ENCODE measurements around the gene STK16. TPM values are rescaled to one million over a fixed set of nuclear protein-coding genes. Genes with fewer than 3 reads are reported as not detected.

The STK16 gene
- total and polyA plus RNA-seq, 2 experiments from 2014 or later, result 7.7 to 35.6 TPM

DNA sequence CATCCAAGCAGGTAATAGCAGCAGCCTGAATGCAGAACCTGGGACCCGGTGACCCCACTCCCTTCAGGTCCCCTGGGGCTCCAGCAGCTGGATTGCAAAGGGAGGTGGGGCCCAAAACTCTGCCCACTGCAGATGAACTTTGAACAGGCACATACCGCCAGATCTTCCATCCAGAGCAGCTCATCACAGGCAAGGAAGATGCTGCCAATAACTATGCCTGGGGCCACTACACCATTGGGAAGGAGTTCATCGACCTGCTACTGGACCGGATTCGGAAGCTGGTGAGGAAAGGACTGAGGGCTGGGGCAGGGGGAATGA is 24.7 kb downstream of the STK16 start:
- Histone ChIP-seq H2AFZ (no peak overlapping the region), H3K4me3 (no peak overlapping the region), H3K4me2 (no peak overlapping the region), H3K27ac (no peak overlapping the region), H3K9me2 (replicated peaks; ENCODE audit: insufficient read depth) (no peaks in the 10 kb centered on the region), H3K4me1 (ENCODE audit: insufficient read depth) (no peaks in the 10 kb centered on the region), H3K36me3 (replicated peaks; ENCODE audit: insufficient read depth, low read depth) (no peaks in the 10 kb centered on the region), H3K9me3 (ENCODE audit: low read depth) (no peaks in the 10 kb centered on the region), H3K27me3 (no peaks in the 10 kb centered on the region), H4K20me1 (ENCODE audit: insufficient read depth, poor library complexity, severe bottlenecking) (no peaks in the 10 kb centered on the region), H3K79me2 (no peaks in the 10 kb centered on the region)
- 85% methylated on average over 5 of the region's 5 CpGs for WGBS (ENCODE audit: low lambda C conversion rate, missing lambda C conversion rate)
- TF ChIP-seq EZH2phosphoT487 (IDR thresholded peaks at IDR 0.05; ENCODE audit: low read depth, severe bottlenecking, unreplicated experiment) (no peak), EZH2 (IDR thresholded peaks at IDR 0.05; ENCODE audit: borderline replicate concordance) (no peak)
- TF ChIP-seq, protein P1, sequence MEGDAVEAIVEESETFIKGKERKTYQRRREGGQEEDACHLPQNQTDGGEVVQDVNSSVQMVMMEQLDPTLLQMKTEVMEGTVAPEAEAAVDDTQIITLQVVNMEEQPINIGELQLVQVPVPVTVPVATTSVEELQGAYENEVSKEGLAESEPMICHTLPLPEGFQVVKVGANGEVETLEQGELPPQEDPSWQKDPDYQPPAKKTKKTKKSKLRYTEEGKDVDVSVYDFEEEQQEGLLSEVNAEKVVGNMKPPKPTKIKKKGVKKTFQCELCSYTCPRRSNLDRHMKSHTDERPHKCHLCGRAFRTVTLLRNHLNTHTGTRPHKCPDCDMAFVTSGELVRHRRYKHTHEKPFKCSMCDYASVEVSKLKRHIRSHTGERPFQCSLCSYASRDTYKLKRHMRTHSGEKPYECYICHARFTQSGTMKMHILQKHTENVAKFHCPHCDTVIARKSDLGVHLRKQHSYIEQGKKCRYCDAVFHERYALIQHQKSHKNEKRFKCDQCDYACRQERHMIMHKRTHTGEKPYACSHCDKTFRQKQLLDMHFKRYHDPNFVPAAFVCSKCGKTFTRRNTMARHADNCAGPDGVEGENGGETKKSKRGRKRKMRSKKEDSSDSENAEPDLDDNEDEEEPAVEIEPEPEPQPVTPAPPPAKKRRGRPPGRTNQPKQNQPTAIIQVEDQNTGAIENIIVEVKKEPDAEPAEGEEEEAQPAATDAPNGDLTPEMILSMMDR (IDR thresholded peaks at IDR 0.05; ENCODE audit: poor library complexity), result no peak
- no peak for DNase-seq (ENCODE audit: low spot score)

DNA sequence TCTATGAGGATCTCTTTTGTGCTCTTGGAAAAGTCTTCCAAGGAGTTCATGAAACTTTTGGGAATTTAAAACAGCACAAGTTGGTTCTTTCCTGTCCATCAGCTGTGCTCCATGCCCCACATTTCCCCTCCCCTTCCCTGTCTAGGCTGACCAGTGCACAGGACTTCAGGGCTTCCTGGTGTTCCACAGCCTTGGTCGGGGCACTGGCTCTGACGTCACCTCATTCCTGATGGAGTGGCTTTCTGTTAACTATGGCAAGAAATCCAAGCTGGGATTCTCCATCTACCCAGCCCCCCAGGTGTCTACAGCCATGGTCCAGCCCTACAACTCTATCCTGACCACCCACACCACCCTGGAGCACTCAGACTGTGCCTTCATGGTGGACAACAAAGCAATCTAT is 25.7 kb downstream of the STK16 start:
- Histone ChIP-seq H3K79me2 (no peaks in the 10 kb centered on the region), H3K4me2 (no peak overlapping the region), H2AFZ (no peak overlapping the region), H3K27ac (no peak overlapping the region), H3K9me2 (replicated peaks; ENCODE audit: insufficient read depth) (no peaks in the 10 kb centered on the region), H4K20me1 (ENCODE audit: insufficient read depth, poor library complexity, severe bottlenecking) (no peaks in the 10 kb centered on the region), H3K4me1 (ENCODE audit: insufficient read depth) (no peaks in the 10 kb centered on the region), H3K36me3 (replicated peaks; ENCODE audit: insufficient read depth, low read depth) (no peaks in the 10 kb centered on the region), H3K4me3 (no peak overlapping the region), H3K27me3 (no peaks in the 10 kb centered on the region), H3K9me3 (ENCODE audit: low read depth) (no peaks in the 10 kb centered on the region)
- DNase-seq (ENCODE audit: low spot score), result no peak
- TF ChIP-seq, protein P1 (IDR thresholded peaks at IDR 0.05; ENCODE audit: poor library complexity), result no peak
- TF ChIP-seq EZH2phosphoT487 (IDR thresholded peaks at IDR 0.05; ENCODE audit: low read depth, severe bottlenecking, unreplicated experiment), result no peak
- TF ChIP-seq EZH2 (IDR thresholded peaks at IDR 0.05; ENCODE audit: borderline replicate concordance), result no peak
- 88% methylated on average over 2 of the region's 2 CpGs for WGBS (ENCODE audit: low lambda C conversion rate, missing lambda C conversion rate)

DNA sequence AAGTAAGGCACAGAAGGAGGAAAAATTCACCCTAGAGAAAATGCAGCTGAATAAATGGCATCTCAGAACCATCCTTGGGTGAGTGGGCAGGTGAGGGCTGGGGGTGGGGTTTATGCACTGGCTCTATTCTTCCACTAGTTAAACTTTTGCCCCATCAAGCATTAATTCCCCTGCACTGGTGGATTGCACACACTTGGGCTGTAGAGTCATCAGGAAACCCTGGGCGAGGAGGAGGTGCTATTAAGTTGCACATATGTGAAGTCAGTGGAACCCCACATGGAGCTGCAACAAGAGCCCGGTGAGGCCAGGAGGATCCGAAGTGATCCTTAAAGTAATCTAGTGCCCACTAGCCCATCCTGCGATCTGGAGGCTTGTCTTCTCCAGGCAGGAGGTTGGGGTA is 27.1 kb downstream of the STK16 start:
- TF ChIP-seq, protein P1 (IDR thresholded peaks at IDR 0.05; ENCODE audit: poor library complexity), result no peak
- TF ChIP-seq EZH2phosphoT487 (IDR thresholded peaks at IDR 0.05; ENCODE audit: low read depth, severe bottlenecking, unreplicated experiment) (no peak), EZH2 (IDR thresholded peaks at IDR 0.05; ENCODE audit: borderline replicate concordance) (no peak)
- Histone ChIP-seq H3K4me1 (ENCODE audit: insufficient read depth) (no peaks in the 10 kb centered on the region), H3K4me3 (no peak overlapping the region), H3K36me3 (replicated peaks; ENCODE audit: insufficient read depth, low read depth) (no peaks in the 10 kb centered on the region), H2AFZ (no peak overlapping the region), H4K20me1 (ENCODE audit: insufficient read depth, poor library complexity, severe bottlenecking) (no peaks in the 10 kb centered on the region), H3K9me2 (replicated peaks; ENCODE audit: insufficient read depth) (no peaks in the 10 kb centered on the region), H3K4me2 (no peak overlapping the region), H3K27me3 (no peaks in the 10 kb centered on the region), H3K79me2 (no peaks in the 10 kb centered on the region), H3K27ac (no peak overlapping the region), H3K9me3 (ENCODE audit: low read depth) (no peaks in the 10 kb centered on the region)
- no peak for DNase-seq (ENCODE audit: low spot score)
- WGBS (ENCODE audit: low lambda C conversion rate, missing lambda C conversion rate), result 93% methylated on average over 4 of the region's 4 CpGs

DNA sequence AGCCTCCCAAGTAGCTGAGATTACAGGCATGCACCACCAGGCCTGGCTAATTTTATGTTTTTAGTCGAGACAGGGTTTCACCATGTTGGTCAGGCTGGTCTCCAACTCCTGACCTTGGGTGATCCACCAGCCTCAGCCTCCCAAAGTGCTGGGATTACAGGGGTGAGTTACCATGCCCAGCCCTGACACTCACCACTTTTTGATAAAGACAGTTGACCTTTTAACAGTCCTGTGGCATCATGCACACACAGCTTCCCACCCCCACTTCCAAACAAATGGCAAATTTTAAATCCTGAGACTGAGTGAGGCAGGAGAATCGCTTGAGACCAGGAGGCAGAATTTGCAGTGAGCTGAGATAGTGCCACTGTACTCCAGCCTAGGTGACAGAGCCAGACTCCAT is 27.7 kb downstream of the STK16 start:
- Histone ChIP-seq H3K27ac (no peak overlapping the region), H3K4me3 (no peak overlapping the region), H2AFZ (no peak overlapping the region), H3K36me3 (replicated peaks; ENCODE audit: insufficient read depth, low read depth) (no peaks in the 10 kb centered on the region), H3K9me3 (ENCODE audit: low read depth) (no peaks in the 10 kb centered on the region), H3K4me2 (no peak overlapping the region), H4K20me1 (ENCODE audit: insufficient read depth, poor library complexity, severe bottlenecking) (no peaks in the 10 kb centered on the region), H3K9me2 (replicated peaks; ENCODE audit: insufficient read depth) (no peaks in the 10 kb centered on the region), H3K4me1 (ENCODE audit: insufficient read depth) (peaks cover 2% of the 10 kb centered on the region), H3K27me3 (no peaks in the 10 kb centered on the region), H3K79me2 (no peaks in the 10 kb centered on the region)
- 64% methylated on average over 2 of the region's 2 CpGs for WGBS (ENCODE audit: low lambda C conversion rate, missing lambda C conversion rate)
- DNase-seq (ENCODE audit: low spot score), result no peak
- TF ChIP-seq, protein P1 (IDR thresholded peaks at IDR 0.05; ENCODE audit: poor library complexity), result no peak
- no peak for TF ChIP-seq EZH2 (IDR thresholded peaks at IDR 0.05; ENCODE audit: borderline replicate concordance)
- no peak for TF ChIP-seq EZH2phosphoT487 (IDR thresholded peaks at IDR 0.05; ENCODE audit: low read depth, severe bottlenecking, unreplicated experiment)

Measured in hepatocyte (in vitro differentiated cells).